SU-DHL-6 (cell line): ENCODE data around the gene ATXN7L1.

Experiments used
- CTCF ChIP-seq: fragments of 200-600 bp; sonication (generic); IDR thresholded peaks from one replicate; pipeline ENCODE4 v1.5.1; 2017; ENCODE audit warnings: antibody characterized with exemption, mild to moderate bottlenecking, low read length, moderate library complexity; ENCODE audit not compliant: insufficient read depth, poor library complexity, severe bottlenecking
- EZH2phosphoT487 ChIP-seq: fragments of 200-600 bp; sonication (generic), shearing (Covaris generic); conservative IDR thresholded peaks from 2 replicates; pipeline ENCODE4 v1.6.1; 2018; ENCODE audit warnings: mild to moderate bottlenecking, antibody characterized with exemption, low read length, moderate library complexity, mixed read lengths

- TF ChIP-seq CTCF: no peak
- TF ChIP-seq EZH2phosphoT487: no peak
Measured at GRCh38 chr7:105875505-105875904, 894 bp downstream of the ATXN7L1 start.
